HUDEP-2 (cell line): ENCODE data around the gene C9.
A peak's percentile ranks its signal among the peaks of the same experiment; 100 is the strongest.
"Not testable (repeated sequence)": the region's sequence is repeated elsewhere in the genome, so short reads cannot be mapped to it uniquely, and the experiment has no call there.

Experiments used
- DNase-seq, 76 experiments: peaks; one replicate each; lab custom pipeline; 2025; ENCODE audit not compliant: unreplicated experiment in 76 of 76; lab: John Stamatoyannopoulos, UW

C9 gene

DNA sequence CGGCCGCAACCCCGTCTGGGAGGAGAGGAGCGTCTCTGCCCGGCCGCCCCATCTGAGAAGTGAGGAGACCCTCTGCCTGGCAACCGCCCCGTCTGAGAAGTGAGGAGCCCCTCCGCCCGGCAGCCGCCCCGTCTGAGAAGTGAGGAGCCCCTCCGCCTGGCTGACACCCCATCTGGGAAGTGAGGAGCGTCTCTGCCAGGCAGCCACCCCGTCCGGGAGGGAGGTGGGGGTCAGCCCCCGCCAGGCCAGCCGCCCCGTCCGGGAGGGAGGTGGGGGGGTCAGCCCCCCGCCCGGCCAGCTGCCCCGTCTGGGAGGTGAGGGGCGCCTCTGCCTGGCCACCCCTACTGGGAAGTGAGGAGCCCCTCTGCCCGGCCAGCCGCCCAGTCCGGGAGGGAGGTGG is 30.0 kb downstream of the C9 start:
- not testable (repeated sequence) for DNase-seq

DNA sequence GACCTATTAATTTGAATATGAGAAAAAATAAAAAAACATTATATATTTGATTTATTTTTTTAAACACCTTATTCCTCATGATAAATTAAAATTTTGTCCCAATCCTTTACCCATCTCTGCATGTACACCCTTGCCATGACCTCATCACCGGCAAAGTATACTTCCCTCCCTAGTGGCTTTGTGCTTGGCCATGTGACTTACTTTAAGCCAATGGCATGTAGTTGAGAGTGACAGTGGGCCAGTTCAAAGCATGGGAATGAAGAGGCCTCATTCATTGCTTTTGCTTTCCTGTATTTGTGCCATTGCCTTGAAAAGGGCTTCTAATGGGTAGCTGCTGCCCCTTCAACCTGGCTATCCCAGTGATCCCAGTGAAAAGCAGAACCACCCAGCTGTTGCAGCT is 31.2 kb downstream of the C9 start:
- no peak for DNase-seq

DNA sequence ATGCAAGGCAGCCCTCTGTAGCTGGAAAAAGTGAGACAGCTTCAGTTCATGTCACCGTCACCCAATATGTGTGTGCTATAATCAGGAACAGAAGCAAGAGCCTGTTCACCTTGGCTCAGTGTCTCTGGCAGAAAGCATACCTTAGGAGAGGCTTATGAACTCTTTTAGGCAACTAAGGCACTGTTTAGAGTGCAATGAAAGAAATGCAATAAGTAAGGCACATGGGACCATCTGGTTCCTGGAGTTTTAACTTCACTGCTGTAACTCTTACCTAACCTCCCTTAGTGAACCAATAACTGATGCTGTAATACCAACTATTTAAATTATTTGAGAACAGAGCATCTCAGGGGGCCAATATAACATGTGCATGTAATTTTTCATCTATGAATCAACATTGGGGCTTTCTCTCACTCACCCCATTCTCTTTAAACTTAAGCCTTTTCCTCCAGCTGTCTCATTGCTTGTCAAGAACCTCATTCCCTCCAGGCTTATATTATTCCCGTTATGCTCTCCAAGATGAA is 32.4 kb downstream of the C9 start:
- no peak for DNase-seq

GRCh38 chr5:39328731-39329130 is 35.6 kb downstream of the C9 start:
- DNase-seq = no peak

DNA sequence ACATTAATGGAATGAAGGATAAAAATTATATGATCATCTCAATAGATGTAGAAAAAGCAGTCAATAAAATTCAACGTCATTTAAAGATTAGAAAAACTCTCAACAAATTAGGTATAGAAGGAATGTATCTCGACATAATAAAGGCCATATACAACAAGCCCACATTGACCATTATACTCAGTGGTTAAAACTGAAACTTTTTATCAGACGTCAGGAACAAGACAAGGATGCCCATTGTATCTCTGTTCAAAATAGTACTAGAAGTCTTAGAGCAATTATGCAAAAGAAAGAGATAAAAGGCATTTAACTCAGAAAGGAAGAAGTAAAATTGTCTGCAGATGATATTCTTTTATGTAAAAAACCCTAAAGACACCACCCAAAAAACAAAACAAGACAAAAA is 40.8 kb downstream of the C9 start:
- no peak for DNase-seq

- DNase-seq = no peak
These were observed 44.9 kb downstream of the C9 start for GRCh38 chr5:39319395-39319794.

- DNase-seq = not testable (repeated sequence)
These were observed 47.8 kb downstream of the C9 start for GRCh38 chr5:39316464-39316863.

- DNase-seq = no peak
These were observed 48.3 kb downstream of the C9 start for GRCh38 chr5:39315995-39316394.

DNA sequence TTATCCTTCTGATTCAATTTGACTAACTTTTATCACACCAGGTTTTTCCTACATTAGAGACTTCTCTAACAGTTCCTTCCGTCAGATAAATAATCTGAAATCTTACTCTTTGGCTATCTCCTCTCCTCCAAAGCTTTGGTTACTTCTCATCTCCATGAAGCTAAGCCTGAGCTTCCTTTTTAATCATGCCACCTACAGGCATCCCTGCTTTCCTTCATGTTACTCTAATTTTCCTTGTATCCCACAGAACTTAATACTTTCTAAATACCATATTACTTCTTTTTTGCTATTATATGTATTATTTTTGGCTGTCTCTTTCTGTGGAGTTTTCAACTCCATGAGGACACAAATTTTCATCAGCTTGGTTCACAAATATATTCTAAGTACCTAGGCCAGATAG is 49.7 kb downstream of the C9 start:
- DNase-seq = no peak

- DNase-seq = no peak
These were observed 54.8 kb downstream of the C9 start for GRCh38 chr5:39309534-39309933.

- DNase-seq = no peak
These were observed 61.8 kb downstream of the C9 start for GRCh38 chr5:39302472-39302871.

- DNase-seq = no peak
These were observed 62.9 kb downstream of the C9 start for GRCh38 chr5:39301406-39301805.

GRCh38 chr5:39299962-39300361 is 64.3 kb downstream of the C9 start:
- no peak for DNase-seq

GRCh38 chr5:39294736-39295135 is 69.6 kb downstream of the C9 start:
- DNase-seq = no peak

DNA sequence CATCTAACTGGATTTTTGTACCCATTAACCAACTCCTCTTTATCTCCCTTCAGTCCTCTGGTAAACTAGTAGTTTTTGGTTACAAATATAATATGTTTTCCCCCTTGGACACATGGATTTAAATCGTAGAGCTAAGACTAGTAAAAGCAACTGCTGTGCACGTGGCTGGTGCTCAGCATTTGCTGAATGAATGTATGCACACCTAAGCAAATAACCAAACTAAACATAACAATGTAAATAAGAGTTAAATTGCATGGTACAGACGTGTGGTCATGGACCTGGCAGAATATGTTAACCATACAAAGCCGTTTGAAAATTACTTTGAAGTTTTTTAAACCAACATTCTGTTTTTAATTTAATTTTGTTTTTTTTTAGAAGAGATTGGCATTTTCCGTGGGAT is 79.7 kb downstream of the C9 start:
- DNase-seq = no peak

DNA sequence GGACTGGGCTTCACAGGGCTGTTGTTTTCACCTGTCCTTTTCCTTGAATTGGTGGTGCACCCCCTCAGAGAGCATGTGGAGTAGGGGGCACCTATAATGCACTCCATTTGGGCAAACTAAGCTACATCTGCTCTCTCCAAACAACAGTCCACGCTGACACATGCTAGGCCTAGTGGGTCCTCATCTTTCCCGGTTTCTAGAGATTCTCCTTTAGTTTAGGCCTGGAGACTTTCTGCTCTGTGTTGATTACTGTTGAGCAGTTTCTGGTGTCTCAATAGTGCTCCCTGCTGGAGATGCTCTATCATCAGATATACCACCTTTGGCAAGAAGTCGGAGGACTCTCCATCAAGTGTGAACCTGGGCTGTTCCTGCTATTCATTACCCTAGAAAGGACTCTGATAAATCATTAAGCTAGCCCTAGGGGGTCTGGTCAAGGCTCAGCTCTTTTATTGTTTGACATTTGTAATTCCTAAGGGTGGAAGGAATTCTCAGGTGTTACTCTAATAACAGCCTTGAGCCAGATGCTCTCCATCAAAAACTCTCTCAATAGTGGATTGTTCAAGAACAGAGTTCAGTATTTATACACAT is 81.0 kb downstream of the C9 start:
- peak in 37 of 76 experiments; percentile 1 to 67 (median 22) for DNase-seq

- DNase-seq = no peak
These were observed 81.7 kb downstream of the C9 start for GRCh38 chr5:39282561-39282960.

DNA sequence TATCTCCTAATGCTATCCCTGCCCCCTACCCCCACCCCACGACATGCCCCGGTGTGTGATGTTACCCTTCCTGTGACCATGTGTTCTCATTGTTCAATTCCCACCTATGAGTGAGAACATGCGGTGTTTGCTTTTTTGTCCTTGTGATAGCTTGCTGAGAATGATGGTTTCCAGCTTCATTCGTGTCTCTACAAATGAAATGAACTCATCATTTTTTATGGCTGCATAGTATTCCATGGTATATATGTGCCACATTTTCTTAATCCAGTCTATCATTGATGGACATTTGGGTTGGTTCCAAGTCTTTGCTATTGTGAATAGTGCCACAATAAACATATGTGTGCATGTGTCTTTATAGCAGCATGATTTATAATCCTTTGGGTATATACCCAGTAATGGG is 88.4 kb downstream of the C9 start:
- not testable (repeated sequence) for DNase-seq

DNA sequence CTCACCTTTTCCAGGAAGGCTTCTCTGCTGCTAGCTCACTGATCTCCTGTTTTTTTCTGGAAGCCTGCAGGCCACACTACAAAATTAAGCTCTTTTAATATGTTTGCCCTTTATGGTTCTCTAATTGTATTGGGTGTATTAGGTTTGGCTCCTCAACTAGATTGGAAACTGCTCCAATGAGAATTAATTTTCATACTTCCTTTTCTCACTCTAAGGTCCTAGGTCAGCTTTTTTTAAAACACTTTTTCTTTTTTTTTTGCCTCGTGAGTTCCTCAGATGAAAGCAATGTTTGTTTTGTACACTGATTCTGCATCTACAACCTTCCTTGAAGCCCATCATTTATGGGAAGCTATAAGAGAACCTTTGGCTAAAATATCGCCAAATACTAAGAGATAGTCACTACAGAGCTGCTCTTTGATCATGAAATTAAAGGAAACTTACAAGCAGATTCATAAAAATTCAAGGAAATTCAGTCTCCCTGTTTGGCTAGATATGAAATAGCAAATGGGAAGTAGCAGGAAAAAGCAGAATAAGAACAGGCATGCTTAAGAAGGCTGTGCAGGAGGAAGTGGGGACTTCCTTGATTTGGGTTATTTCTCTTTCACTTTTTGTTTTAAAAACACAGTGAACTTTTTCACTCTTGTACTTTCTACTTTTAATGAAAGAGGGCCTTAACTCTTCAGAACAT is 89.8 kb downstream of the C9 start:
- no peak for DNase-seq

- DNase-seq = no peak
These were observed 90.9 kb downstream of the C9 start for GRCh38 chr5:39273314-39273954.

- not testable (repeated sequence) for DNase-seq
These were observed 91.4 kb downstream of the C9 start for GRCh38 chr5:39272869-39273231.

- DNase-seq = no peak
These were observed 94.0 kb downstream of the C9 start for GRCh38 chr5:39270225-39270848.
